Stimulated activated CD4-positive, alpha-beta T cell treated with anti-CD3 and anti-CD28 coated beads, Interleukin-12 subunit alpha, Interleukin-12 subunit beta, amount 100 ng/mL, for 24 hours (primary cell): ENCODE data around the gene TCTN2.

Experiments
- DNase-seq, 2 experiments: peaks; one replicate each; pipeline ENCODE4 v3.0.0-alpha.2; 2020; ENCODE audit warnings: low read depth in 2 of 2

TCTN2 gene

DNA sequence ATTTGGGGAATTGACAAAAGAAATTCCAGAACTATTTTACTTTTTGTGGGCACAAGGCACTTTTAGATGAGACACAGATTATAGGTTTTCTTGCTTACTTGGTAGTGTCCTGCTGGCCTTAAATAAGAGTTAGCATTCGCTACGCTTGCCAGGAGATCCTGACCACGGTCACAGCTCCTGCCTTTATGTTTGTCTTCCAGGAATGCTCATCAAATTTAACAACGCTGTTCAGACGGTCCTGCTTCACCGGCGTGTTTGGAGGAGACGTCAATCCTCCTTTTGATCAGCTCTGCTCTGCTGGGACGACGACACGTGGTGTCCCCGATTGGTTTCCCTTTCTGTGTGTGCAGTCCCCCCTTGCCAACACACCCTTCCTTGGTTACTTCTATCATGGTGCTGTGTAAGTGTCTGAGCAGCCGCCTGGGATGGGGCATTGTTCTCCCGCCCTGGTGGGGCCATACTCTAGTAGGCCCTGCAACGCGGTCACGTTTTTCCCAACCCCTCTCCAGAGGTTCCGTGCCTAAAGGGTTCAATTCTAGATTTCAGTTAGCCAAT is 15.8 kb downstream of the TCTN2 start:
- no peak for DNase-seq

DNA sequence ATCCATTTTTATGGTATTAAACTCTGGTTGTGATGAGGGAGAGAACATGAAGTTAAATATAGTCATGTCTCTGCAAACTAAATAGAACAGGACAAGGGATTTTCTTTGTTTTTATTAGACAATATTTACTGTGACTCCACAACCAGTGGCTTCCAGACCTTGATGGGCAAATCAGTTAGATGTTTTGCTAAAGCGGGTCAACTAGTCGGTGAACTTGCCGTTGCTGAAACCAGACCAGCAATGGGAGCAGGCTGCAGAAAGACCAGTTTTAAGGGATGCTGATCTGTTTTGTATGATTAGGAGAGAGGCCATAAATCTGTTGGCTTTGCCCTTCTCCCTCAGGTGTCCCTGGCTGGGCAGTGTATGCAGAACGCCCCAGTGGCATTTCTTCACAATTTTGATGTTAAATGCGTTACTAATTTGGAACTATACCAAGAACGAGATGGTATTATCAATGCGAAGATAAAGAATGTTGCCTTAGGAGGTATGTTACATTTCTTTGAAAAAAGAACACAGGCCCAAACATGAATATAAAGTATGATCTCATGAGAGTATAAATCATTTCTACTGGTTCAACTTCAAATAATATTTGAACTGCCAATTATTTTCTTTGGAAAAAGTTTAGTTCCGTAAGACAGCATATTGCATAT is 19.4 kb downstream of the TCTN2 start:
- no peak for DNase-seq

- no peak for DNase-seq
Measured at GRCh38 chr12:123696207-123696606, 25.3 kb downstream of the TCTN2 start.

GRCh38 chr12:123696646-123697045 is 25.7 kb downstream of the TCTN2 start:
- DNase-seq: no peak

- DNase-seq: no peak
Measured at GRCh38 chr12:123705935-123706334, 35.0 kb downstream of the TCTN2 start.

DNA sequence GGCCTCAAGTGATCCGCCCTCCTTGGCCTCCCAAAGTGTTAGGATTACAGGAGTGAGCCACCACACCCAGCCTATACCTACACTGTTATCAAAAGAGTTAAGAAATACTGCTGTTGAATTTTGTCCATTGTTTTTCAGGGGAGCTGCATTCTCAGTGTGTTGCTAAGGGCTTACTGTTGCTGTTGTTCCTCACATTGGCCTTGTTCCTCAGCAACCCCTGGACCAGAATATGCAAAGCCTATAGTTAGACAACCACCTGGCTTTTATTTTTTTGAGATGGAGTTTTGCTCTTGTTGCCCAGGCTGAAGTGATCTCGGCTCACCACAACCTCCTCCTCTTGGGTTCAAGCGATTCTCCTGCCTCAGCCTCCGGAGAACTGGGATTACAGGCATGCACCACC is 36.6 kb downstream of the TCTN2 start:
- DNase-seq: no peak

GRCh38 chr12:123712780-123713319 is 41.9 kb downstream of the TCTN2 start:
- DNase-seq: no peak

DNA sequence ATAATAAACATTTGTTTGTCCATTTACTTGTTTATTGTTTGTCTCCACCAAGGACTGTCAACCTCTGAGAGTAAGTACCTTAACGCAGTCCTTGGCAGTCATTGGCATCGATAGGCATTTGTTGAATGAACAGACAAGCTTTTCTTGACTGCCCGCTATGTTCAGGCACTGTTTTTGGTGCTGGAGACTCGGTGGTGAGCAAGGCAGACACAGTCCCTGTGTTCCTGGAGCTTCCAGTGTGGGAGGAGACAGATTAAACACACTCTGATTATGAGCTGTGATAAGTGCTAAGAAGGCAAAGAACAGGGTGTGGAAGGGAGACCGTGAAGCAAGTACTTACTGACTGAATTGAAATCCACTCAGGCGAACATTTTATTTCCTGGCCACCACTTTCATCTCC is 42.5 kb downstream of the TCTN2 start:
- no peak for DNase-seq

DNA sequence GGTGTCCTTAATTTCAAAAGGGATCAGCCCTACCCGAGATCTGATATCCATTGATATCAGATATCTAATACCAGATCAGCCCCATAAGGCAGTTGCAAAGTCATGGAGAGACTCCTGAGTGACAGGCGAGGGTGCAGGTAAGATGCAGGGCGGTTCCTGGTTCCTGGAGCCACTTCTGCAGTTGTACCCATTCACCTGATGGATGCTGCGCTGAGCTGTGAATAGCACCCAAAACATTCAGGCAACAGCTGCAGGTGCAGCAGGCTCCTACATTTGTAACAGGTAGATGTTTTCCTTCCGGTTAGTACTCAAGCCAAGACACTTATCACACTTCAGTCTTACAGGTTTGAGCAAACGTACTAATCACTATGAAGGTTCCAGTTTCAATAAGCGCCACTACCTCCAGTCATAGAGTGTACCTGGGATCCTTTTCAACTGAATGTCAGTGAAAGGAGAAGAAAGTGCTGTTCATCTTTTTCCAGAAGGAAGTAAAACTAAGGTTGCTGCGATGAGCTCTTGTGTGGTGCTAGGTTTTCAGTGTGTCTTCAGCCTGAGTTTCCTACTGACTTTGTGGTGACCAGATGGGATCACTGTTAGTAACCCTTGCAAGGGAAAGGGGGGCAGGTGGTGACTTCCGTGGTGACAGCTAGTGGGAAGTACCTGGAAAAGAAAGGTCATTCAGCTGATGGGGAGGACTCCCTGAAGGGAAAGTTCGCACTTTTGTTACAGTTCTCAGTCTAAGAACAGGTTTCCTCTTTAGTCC is 43.1 kb downstream of the TCTN2 start:
- DNase-seq: peak in 1 of 2 experiments; percentile 43

DNA sequence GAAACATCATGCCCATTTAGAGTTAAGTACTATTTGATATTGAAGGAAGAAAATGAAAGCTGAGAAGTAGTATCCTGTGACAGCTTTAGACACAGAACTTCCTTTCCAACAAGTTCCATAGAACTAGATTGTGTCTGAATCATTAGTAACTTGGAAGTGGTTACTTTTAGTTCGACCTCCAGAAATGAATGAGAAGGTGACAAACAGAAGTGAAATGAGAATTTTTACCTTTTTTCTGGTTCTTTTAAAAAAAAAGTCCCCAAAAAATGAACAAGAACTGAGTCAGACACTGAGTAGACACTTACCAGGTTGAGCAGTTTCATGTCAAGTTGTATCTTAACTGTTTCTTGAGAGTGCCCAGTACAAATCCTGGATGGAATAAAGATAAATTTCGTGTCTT is 44.3 kb downstream of the TCTN2 start:
- no peak for DNase-seq

DNA sequence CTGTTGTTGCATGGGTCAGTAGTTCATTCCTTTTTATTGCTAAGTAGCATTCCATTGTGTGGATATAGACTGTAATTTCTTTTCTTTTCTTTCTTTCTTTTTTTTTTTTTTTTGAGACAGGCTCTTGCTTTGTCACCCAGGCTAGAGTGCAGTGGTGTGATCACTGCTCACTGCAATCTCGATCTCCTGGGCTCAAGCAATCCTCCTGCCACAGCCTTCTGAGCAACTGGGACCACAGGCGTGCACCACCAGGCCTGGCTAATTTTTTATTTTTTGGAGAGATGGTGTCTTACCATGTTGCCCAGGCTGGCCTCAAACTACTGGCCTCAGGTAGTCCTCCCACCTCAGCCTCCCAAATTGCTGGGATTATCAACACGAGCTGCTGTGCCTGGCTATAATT is 46.4 kb downstream of the TCTN2 start:
- no peak for DNase-seq

GRCh38 chr12:123720141-123720814 is 49.4 kb downstream of the TCTN2 start:
- no peak for DNase-seq

- no peak for DNase-seq
Measured at GRCh38 chr12:123721245-123721644, 50.3 kb downstream of the TCTN2 start.

GRCh38 chr12:123723011-123723410 is 52.1 kb downstream of the TCTN2 start:
- DNase-seq: no peak

- DNase-seq: no peak
Measured at GRCh38 chr12:123723765-123724164, 52.9 kb downstream of the TCTN2 start.

GRCh38 chr12:123726244-123726643 is 55.3 kb downstream of the TCTN2 start:
- no peak for DNase-seq

- no peak for DNase-seq
Measured at GRCh38 chr12:123726962-123727361, 56.0 kb downstream of the TCTN2 start.

DNA sequence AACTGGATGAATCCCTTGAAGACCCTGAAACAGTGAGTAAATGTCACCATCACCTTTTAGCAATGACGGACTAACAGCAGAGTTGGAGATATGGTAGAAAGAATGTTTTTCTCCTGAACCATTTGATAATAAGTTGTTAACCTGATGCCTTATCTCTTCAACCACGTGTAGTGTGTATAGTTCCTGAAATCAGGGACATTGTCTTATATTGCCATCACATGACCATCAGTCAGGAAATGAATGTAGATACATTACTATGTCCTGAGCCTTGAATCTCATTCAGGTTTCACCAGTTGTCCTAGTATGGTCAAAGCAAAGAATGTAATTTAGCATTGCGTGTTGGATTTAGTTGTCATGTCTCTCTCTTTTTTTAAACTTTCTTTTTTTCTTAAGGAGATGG is 57.0 kb downstream of the TCTN2 start:
- DNase-seq: no peak

GRCh38 chr12:123731596-123731995 is 60.7 kb downstream of the TCTN2 start:
- no peak for DNase-seq

DNA sequence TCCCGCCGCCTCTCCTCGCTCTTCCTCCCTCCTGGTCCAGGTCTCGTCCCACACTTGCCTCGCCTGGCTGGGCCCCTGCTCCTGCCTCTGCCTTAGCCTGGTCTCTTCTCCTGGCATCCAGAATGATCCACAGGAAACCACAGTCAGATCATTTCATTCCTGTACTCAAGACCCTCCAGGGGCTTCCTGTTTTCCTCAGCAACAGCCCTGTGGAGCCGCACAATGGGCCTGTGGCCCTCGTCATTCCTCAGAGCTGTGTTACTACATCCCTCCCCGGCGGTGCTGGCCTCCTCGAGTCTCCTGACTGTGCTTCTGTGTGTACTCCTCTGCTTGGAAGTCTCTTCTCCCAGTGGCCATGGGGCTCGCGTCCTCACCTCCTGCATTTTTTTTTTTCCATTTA is 61.3 kb downstream of the TCTN2 start:
- no peak for DNase-seq

- DNase-seq: no peak
Measured at GRCh38 chr12:123733229-123733628, 62.3 kb downstream of the TCTN2 start.

GRCh38 chr12:123734268-123734667 is 63.4 kb downstream of the TCTN2 start:
- DNase-seq: no peak
